ENCODE data around the gene LRRC72. TPM values are rescaled to one million over a fixed set of nuclear protein-coding genes. Genes with fewer than 3 reads are reported as not detected.

LRRC72 gene
- total RNA-seq, 4 donors from 2014 or later = not detected

DNA sequence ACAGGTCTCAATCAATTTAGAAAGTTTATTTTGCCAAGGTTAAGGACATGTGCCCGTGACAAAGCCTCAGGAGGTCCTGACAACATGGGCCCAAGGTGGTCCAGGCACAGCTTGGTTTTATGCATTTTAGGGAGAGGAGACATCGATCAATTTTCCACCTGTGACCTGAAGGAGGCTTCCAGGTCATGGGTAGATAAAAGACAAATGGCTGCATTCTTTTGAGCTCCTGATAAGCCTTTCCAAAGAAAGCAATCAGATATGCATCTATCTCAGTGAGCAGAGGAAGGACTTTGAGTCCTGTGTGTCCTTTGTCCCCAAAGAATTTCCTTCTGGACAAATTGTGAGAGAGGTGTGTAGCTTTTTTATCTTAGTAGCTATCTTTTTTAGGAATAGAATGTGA lies 15.8 kb downstream of the LRRC72 start:
- intact Hi-C loops (cut with DNase I; ENCODE audit: low total_unique reads) (no loop called here), in situ Hi-C loops (cut with MboI; ENCODE audit: low pct_ligation_motif_present in 1 of 4, low pct_unique_long_range_greater_than_20kb in 1 of 4, low sequenced_read_pairs in 3 of 4) (no loop called here)
- WGBS, 2 donors (ENCODE audit: low coverage in 1 of 2) = 73 to 100% methylated on average over 1 to 2 of the region's 2 CpGs
- Histone ChIP-seq H3K27ac (no peak overlapping the region), H3K9me3 (no peaks in the 10 kb centered on the region), H3K27me3 (no peaks in the 10 kb centered on the region), H3K4me1 (no peaks in the 10 kb centered on the region), H3K4me3 (no peak overlapping the region), H3K36me3 (no peaks in the 10 kb centered on the region)
- no peak for TF ChIP-seq POLR2A (IDR thresholded peaks at IDR 0.05)
- no peak for TF ChIP-seq CTCF (IDR thresholded peaks at IDR 0.05)
- no peak for TF ChIP-seq POLR2AphosphoS5 (IDR thresholded peaks at IDR 0.05)
- no peak for TF ChIP-seq EP300 (IDR thresholded peaks at IDR 0.05; ENCODE audit: low read depth)
- DNase-seq = no peak

DNA sequence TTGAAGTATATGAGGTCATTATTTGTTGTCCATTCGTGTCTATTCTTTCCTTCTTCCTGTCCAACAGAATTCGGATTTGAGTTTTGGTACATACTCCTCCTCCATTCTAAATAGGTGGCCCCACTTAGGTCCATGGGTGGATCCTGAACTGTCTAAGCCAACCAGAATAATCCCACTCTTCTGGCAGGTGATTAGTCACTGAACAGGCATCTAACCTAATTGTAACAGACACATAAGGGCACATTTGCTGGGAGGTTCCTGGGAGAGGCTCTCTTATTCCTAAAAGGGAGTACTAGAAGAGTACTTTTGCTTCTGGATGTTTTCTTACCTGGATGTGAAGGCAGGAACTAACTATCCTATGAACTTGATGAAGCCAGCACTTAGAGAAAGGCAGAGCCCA lies 16.8 kb downstream of the LRRC72 start:
- TF ChIP-seq POLR2AphosphoS5 (IDR thresholded peaks at IDR 0.05) (no peak), POLR2A (IDR thresholded peaks at IDR 0.05) (no peak), CTCF (IDR thresholded peaks at IDR 0.05) (no peak), EP300 (IDR thresholded peaks at IDR 0.05; ENCODE audit: low read depth) (no peak)
- WGBS, 2 donors (ENCODE audit: low coverage in 1 of 2) = 66 to 83% methylated on average over 2 of the region's 2 CpGs
- DNase-seq = no peak
- in situ Hi-C loops (cut with MboI; ENCODE audit: low pct_ligation_motif_present in 1 of 4, low pct_unique_long_range_greater_than_20kb in 1 of 4, low sequenced_read_pairs in 3 of 4) = no loop called here
- Histone ChIP-seq H3K36me3 (no peaks in the 10 kb centered on the region), H3K27me3 (no peaks in the 10 kb centered on the region), H3K4me3 (no peak overlapping the region), H3K9me3 (no peaks in the 10 kb centered on the region), H3K4me1 (no peaks in the 10 kb centered on the region), H3K27ac (no peak overlapping the region)
- intact Hi-C loops (cut with DNase I; ENCODE audit: low total_unique reads) = no loop called here

DNA sequence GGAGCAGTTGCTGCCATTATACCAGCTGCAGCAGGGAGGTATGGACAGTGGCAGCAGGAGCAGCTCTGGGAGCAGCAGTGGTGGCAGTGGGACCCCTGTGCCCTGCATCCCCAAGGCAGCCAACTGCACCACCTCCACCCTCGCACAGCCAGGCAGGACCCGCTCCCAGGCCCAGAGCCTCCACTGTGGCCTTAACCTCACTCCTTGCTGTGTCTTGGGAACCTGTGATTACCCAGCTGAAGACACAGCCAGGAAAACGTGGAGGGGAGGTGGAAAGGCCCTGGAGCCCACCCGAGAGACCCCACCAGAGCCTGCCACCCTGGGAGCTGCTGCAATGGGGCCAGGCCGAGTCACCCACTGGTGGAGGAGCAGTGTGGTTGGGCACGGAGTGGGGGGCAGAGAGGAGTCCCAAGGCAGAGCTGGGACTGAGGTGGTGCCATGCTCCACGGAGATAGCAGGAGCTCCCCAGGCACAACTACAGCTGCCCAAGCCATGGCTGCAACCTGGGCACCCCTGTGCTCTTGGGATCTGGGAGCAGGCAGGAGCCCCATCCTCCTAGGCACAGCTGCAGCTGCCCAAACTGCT lies 20.4 kb downstream of the LRRC72 start:
- Histone ChIP-seq H3K27ac (no peak overlapping the region), H3K36me3 (no peaks in the 10 kb centered on the region), H3K27me3 (no peaks in the 10 kb centered on the region), H3K4me3 (no peak overlapping the region), H3K4me1 (no peaks in the 10 kb centered on the region), H3K9me3 (no peaks in the 10 kb centered on the region)
- in situ Hi-C loops (cut with MboI; ENCODE audit: low pct_ligation_motif_present in 1 of 4, low pct_unique_long_range_greater_than_20kb in 1 of 4, low sequenced_read_pairs in 3 of 4) (no loop called here), intact Hi-C loops (cut with DNase I; ENCODE audit: low total_unique reads) (no loop called here)
- 88% methylated on average over 6 of the region's 7 CpGs; no CpG with 5 or more reads in 1 of the 2 donors for WGBS, 2 donors (ENCODE audit: low coverage in 1 of 2)
- TF ChIP-seq EP300 (IDR thresholded peaks at IDR 0.05; ENCODE audit: low read depth) = no peak
- DNase-seq = no peak

GRCh38 chr7:16548428-16548827 lies 21.8 kb downstream of the LRRC72 start:
- H3K27me3 ChIP-seq = no peaks in the 10 kb centered on the region
- no peaks in the 10 kb centered on the region for H3K9me3 ChIP-seq
- H3K27ac ChIP-seq = no peak overlapping the region
- no peaks in the 10 kb centered on the region for H3K4me1 ChIP-seq
- intact Hi-C loops (cut with DNase I; ENCODE audit: low total_unique reads) (no loop called here), in situ Hi-C loops (cut with MboI; ENCODE audit: low pct_ligation_motif_present in 1 of 4, low pct_unique_long_range_greater_than_20kb in 1 of 4, low sequenced_read_pairs in 3 of 4) (no loop called here)
- H3K4me3 ChIP-seq = no peak overlapping the region
- H3K36me3 ChIP-seq = no peaks in the 10 kb centered on the region
- TF ChIP-seq POLR2AphosphoS5 (IDR thresholded peaks at IDR 0.05) = no peak
- no peak for TF ChIP-seq CTCF (IDR thresholded peaks at IDR 0.05)
- no peak for TF ChIP-seq EP300 (IDR thresholded peaks at IDR 0.05; ENCODE audit: low read depth)
- no peak for TF ChIP-seq POLR2A (IDR thresholded peaks at IDR 0.05)
- no CpG with 5 or more reads among the region's 2 CpGs for WGBS, 2 donors (ENCODE audit: low coverage in 1 of 2)
- DNase-seq = no peak

DNA sequence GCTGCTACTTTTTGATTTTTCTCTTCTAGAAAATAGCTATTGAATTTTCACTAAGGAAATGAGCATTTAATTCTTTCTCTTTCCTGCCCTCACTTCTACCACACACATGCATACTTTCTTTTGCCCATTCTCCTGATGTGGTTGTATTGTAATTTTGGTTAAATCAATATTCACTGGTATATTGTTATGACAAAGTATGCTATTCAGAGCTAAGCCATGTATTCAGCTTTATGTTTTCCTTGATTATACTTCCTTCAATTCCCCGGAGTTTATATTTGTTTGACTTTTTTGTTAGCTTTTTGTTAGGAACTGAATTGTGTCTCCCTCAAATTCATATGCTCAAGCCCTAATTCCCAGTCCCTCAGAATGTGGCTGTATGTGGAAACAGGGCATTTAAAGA lies 24.0 kb downstream of the LRRC72 start:
- in situ Hi-C loops (cut with MboI; ENCODE audit: low pct_ligation_motif_present in 1 of 4, low pct_unique_long_range_greater_than_20kb in 1 of 4, low sequenced_read_pairs in 3 of 4) (loop anchor here in 2 of 4 donors (25.0 kb wide), 2 partner anchors 113 to 463 kb away; no protein-coding TSS in a partner anchor), intact Hi-C loops (cut with DNase I; ENCODE audit: low total_unique reads) (no loop called here)
- no peak overlapping the region for H3K4me3 ChIP-seq
- TF ChIP-seq EP300 (IDR thresholded peaks at IDR 0.05; ENCODE audit: low read depth) = no peak
- no peak for TF ChIP-seq CTCF (IDR thresholded peaks at IDR 0.05)
- TF ChIP-seq POLR2AphosphoS5 (IDR thresholded peaks at IDR 0.05) = no peak
- TF ChIP-seq POLR2A (IDR thresholded peaks at IDR 0.05) = no peak
- H3K4me1 ChIP-seq = no peaks in the 10 kb centered on the region
- H3K27ac ChIP-seq = no peak overlapping the region
- WGBS, 2 donors (ENCODE audit: low coverage in 1 of 2) = 50 to 61% methylated on average over 1 of the region's 1 CpG
- no peaks in the 10 kb centered on the region for H3K9me3 ChIP-seq
- no peaks in the 10 kb centered on the region for H3K36me3 ChIP-seq
- DNase-seq = no peak
- H3K27me3 ChIP-seq = no peaks in the 10 kb centered on the region

Data from transverse colon (tissue), 4 donors.